Measurements from ENCODE around the gene RIN3.

RIN3 gene

GRCh38 chr14:92603309-92604242 lies 90.0 kb downstream of the RIN3 start:
- TF ChIP-seq CTCF (IDR thresholded peaks at IDR 0.05; ENCODE audit: low read depth, low read length), result no peak
- no peak for DNase-seq (ENCODE audit: extremely low read depth, low read depth)

- DNase-seq (ENCODE audit: extremely low read depth, low read depth), result no peak
- TF ChIP-seq CTCF (IDR thresholded peaks at IDR 0.05; ENCODE audit: low read depth, low read length), result no peak
Measured at GRCh38 chr14:92605274-92605940, 91.8 kb downstream of the RIN3 start.

GRCh38 chr14:92607251-92607650 lies 93.7 kb downstream of the RIN3 start:
- no peak for DNase-seq (ENCODE audit: extremely low read depth, low read depth)
- no peak for TF ChIP-seq CTCF (IDR thresholded peaks at IDR 0.05; ENCODE audit: low read depth, low read length)

- DNase-seq (ENCODE audit: extremely low read depth, low read depth), result peak; percentile 88
- no peak for TF ChIP-seq CTCF (IDR thresholded peaks at IDR 0.05; ENCODE audit: low read depth, low read length)
Measured at GRCh38 chr14:92607702-92608429, 94.3 kb downstream of the RIN3 start.

- TF ChIP-seq CTCF (IDR thresholded peaks at IDR 0.05; ENCODE audit: low read depth, low read length), result no peak
- DNase-seq (ENCODE audit: extremely low read depth, low read depth), result no peak
Measured at GRCh38 chr14:92609955-92610354, 96.4 kb downstream of the RIN3 start.

- no peak for DNase-seq (ENCODE audit: extremely low read depth, low read depth)
- TF ChIP-seq CTCF (IDR thresholded peaks at IDR 0.05; ENCODE audit: low read depth, low read length), result no peak
Measured at GRCh38 chr14:92610849-92611271, 97.3 kb downstream of the RIN3 start.
